IPS-20b (cell line): Measurements from ENCODE around the gene EFHD2.

Source experiments
- H3K27ac ChIP-seq: one replicate; pipeline ENCODE4 v1.5.1; 2013; ENCODE audit warnings: low read length
- H3K27me3 ChIP-seq: 2 replicates; pipeline ENCODE4 v1.6.1; 2013; ENCODE audit warnings: mild to moderate bottlenecking, low read length, inconsistent platforms; ENCODE audit not compliant: insufficient read depth
- H3K36me3 ChIP-seq: 2 replicates; pipeline ENCODE4 v1.6.1; 2013; ENCODE audit warnings: low read depth, mild to moderate bottlenecking, inconsistent platforms, low read length, moderate library complexity; ENCODE audit not compliant: insufficient read depth
- H3K4me1 ChIP-seq: 2 replicates; pipeline ENCODE4 v1.6.1; 2013; ENCODE audit warnings: mild to moderate bottlenecking, control low read depth, inconsistent platforms, low read length, moderate library complexity; ENCODE audit not compliant: insufficient read depth
- H3K4me3 ChIP-seq: 2 replicates; pipeline ENCODE4 v1.5.1; 2013; ENCODE audit warnings: mild to moderate bottlenecking, low read length, inconsistent platforms
- H3K9ac ChIP-seq: 2 replicates; pipeline ENCODE4 v1.6.1; 2013; ENCODE audit warnings: low read depth, mild to moderate bottlenecking, inconsistent platforms, low read length, moderate library complexity
- H3K9me3 ChIP-seq: 2 replicates; pipeline ENCODE4 v1.6.1; 2013; ENCODE audit warnings: mild to moderate bottlenecking, low read depth, low read length, inconsistent platforms; ENCODE audit not compliant: insufficient read depth

EFHD2 gene

GRCh38 chr1:15390667-15391066 is 19.0 kb upstream of the EFHD2 start:
- Histone ChIP-seq H3K27me3 (peaks cover 42% of the 10 kb centered on the region), H3K4me3 (no peak overlapping the region), H3K9me3 (no peaks in the 10 kb centered on the region), H3K9ac (no peak overlapping the region), H3K4me1 (peaks cover 15% of the 10 kb centered on the region; the same call in 1 of the 2 replicates), H3K36me3 (no peaks in the 10 kb centered on the region), H3K27ac (no peak overlapping the region)

- H3K9ac ChIP-seq, result no peak overlapping the region
These were observed 18.3 kb upstream of the EFHD2 start for GRCh38 chr1:15391366-15391765.

GRCh38 chr1:15393475-15394257 is 16.0 kb upstream of the EFHD2 start:
- Histone ChIP-seq H3K4me1 (0 out of 2 replicates have a peak, but pooled peaks cover 4% of the 10 kb centered on the region), H3K36me3 (no peaks in the 10 kb centered on the region), H3K9ac (no peak overlapping the region), H3K4me3 (no peak overlapping the region), H3K9me3 (no peaks in the 10 kb centered on the region), H3K27ac (no peak overlapping the region), H3K27me3 (peaks cover 13% of the 10 kb centered on the region)

More at GRCh38 chr1:15391366-15391765, 18.3 kb upstream of the EFHD2 start:
- peaks cover 9% of the 10 kb centered on the region; the same call in 1 of the 2 replicates for H3K4me1 ChIP-seq
- H3K27ac ChIP-seq, result no peak overlapping the region
- no peak overlapping the region for H3K4me3 ChIP-seq
- no peaks in the 10 kb centered on the region for H3K36me3 ChIP-seq
- H3K9me3 ChIP-seq, result no peaks in the 10 kb centered on the region
- peaks cover 35% of the 10 kb centered on the region for H3K27me3 ChIP-seq

GRCh38 chr1:15394258-15394690 is 15.4 kb upstream of the EFHD2 start:
- H3K9ac ChIP-seq, result no peak overlapping the region
- no peak overlapping the region for H3K4me3 ChIP-seq
- no peaks in the 10 kb centered on the region for H3K4me1 ChIP-seq
- no peak overlapping the region for H3K27ac ChIP-seq
- peaks cover 7% of the 10 kb centered on the region for H3K27me3 ChIP-seq
- H3K36me3 ChIP-seq, result no peaks in the 10 kb centered on the region
- 0 out of 2 replicates have a peak, but pooled peaks cover 2% of the 10 kb centered on the region for H3K9me3 ChIP-seq

GRCh38 chr1:15397236-15397635 is 12.5 kb upstream of the EFHD2 start:
- H3K27ac ChIP-seq, result no peak overlapping the region
- H3K9ac ChIP-seq, result no peak overlapping the region
- no peaks in the 10 kb centered on the region for H3K4me1 ChIP-seq
- H3K9me3 ChIP-seq, result peaks cover 9% of the 10 kb centered on the region; the same call in 1 of the 2 replicates
- no peaks in the 10 kb centered on the region for H3K36me3 ChIP-seq
- H3K27me3 ChIP-seq, result peaks cover 5% of the 10 kb centered on the region; the same call in 1 of the 2 replicates
- H3K4me3 ChIP-seq, result no peak overlapping the region

GRCh38 chr1:15399710-15400109 is 10.0 kb upstream of the EFHD2 start:
- Histone ChIP-seq H3K27me3 (no peaks in the 10 kb centered on the region), H3K4me1 (no peaks in the 10 kb centered on the region), H3K27ac (no peak overlapping the region), H3K4me3 (no peak overlapping the region), H3K36me3 (no peaks in the 10 kb centered on the region), H3K9me3 (peaks cover 9% of the 10 kb centered on the region; the same call in 1 of the 2 replicates), H3K9ac (no peak overlapping the region)

GRCh38 chr1:15400627-15401026 is 9.1 kb upstream of the EFHD2 start:
- Histone ChIP-seq H3K27ac (no peak overlapping the region), H3K4me1 (no peaks in the 10 kb centered on the region), H3K9ac (no peak overlapping the region), H3K27me3 (no peaks in the 10 kb centered on the region), H3K9me3 (peaks cover 9% of the 10 kb centered on the region; the same call in 1 of the 2 replicates), H3K4me3 (no peak overlapping the region), H3K36me3 (no peaks in the 10 kb centered on the region)

- Histone ChIP-seq H3K36me3 (no peaks in the 10 kb centered on the region), H3K9ac (no peak overlapping the region), H3K4me1 (no peaks in the 10 kb centered on the region), H3K9me3 (peaks cover 9% of the 10 kb centered on the region; the same call in 1 of the 2 replicates), H3K4me3 (no peak overlapping the region), H3K27me3 (no peaks in the 10 kb centered on the region), H3K27ac (no peak overlapping the region)
These were observed 8.2 kb upstream of the EFHD2 start for GRCh38 chr1:15401391-15402055.

GRCh38 chr1:15402809-15403450 is 6.8 kb upstream of the EFHD2 start:
- no peak overlapping the region for H3K4me3 ChIP-seq
- H3K9ac ChIP-seq, result no peak overlapping the region
- no peaks in the 10 kb centered on the region for H3K36me3 ChIP-seq
- H3K4me1 ChIP-seq, result no peaks in the 10 kb centered on the region
- H3K9me3 ChIP-seq, result peaks cover 9% of the 10 kb centered on the region; the same call in 1 of the 2 replicates
- no peak overlapping the region for H3K27ac ChIP-seq
- H3K27me3 ChIP-seq, result peaks cover 6% of the 10 kb centered on the region

- H3K4me3 ChIP-seq, result no peak overlapping the region
- H3K9me3 ChIP-seq, result peaks cover 9% of the 10 kb centered on the region; the same call in 1 of the 2 replicates
- H3K36me3 ChIP-seq, result no peaks in the 10 kb centered on the region
- H3K4me1 ChIP-seq, result no peaks in the 10 kb centered on the region
- H3K27me3 ChIP-seq, result peaks cover 17% of the 10 kb centered on the region
- no peak overlapping the region for H3K9ac ChIP-seq
- no peak overlapping the region for H3K27ac ChIP-seq
These were observed 5.6 kb upstream of the EFHD2 start for GRCh38 chr1:15403962-15404580.

GRCh38 chr1:15405106-15405850 is 4.4 kb upstream of the EFHD2 start:
- Histone ChIP-seq H3K4me3 (no peak overlapping the region), H3K36me3 (no peaks in the 10 kb centered on the region), H3K9ac (no peak overlapping the region), H3K9me3 (no peaks in the 10 kb centered on the region), H3K27ac (no peak overlapping the region), H3K4me1 (no peaks in the 10 kb centered on the region), H3K27me3 (peaks cover 20% of the 10 kb centered on the region)
